SK-N-SH treated with all-trans-retinoic acid at 6 μM for 48 hours (cell line): ENCODE data around the gene HEATR1.

Experiments used
- ARNTL ChIP-seq: fragments of 450-650 bp; formaldehyde crosslinking; IDR thresholded peaks from 2 replicates; pipeline ENCODE4 v1.5.0; 2020; ENCODE audit warnings: low read depth, mild to moderate bottlenecking, moderate library complexity, borderline replicate concordance
- CREB5 ChIP-seq: fragments of 250-450 bp; sonication (Bioruptor Pico); IDR thresholded peaks from 2 replicates; pipeline ENCODE4 v1.5.1; 2020; ENCODE audit warnings: low read depth, mild to moderate bottlenecking, moderate library complexity
- RARB ChIP-seq: fragments of 250-450 bp; sonication (Bioruptor Pico); IDR thresholded peaks from 2 replicates; pipeline ENCODE4 v1.8.0; 2021; ENCODE audit warnings: mild to moderate bottlenecking, moderate library complexity
- TF ChIP-seq, protein P1 (sequence below): fragments of 250-450 bp; sonication (Bioruptor Pico); IDR thresholded peaks from 2 replicates; pipeline ENCODE4 v1.5.1; 2021; ENCODE audit warnings: mild to moderate bottlenecking, moderate library complexity

DNA sequence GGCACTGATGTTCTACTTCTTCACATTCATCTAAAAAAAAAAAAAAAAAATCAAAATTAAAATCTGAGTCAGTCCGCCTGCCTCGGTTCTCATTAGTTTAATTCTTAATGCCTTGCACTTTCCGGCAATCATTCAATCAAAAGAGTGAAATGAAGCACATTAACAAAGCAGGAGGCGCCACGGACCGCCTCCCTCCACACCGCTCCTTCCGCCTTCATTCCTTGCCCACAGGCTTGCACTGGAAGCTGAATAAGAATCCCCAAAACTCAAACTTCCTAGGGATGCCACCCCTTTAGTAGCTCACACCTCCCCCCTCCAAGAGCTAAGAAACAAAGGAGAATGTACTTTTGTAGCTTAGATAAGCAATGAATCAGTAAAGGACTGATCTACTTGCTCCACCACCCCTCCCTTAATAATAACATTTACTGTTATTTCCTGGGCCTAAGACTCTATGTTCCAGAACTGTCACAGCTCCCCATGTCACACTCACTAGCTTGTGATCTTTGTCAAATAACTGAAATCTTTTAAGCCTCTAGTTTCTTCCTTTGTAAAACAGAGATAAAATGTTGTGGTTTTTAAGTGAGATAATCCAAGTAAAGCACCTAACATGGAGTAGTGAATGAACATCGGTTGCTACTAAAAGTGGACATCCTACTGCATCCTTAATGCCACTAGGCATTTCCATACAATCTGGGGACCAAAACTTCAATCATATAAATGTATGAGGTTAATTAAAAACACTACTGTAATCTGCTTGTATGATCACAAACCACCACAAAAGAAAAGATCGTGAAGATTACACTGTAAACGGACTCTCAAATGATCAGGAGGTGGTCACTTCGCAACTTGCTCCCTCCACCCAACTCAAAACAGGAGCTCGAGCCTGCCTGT lies 53.1 kb downstream of the HEATR1 start:
- TF ChIP-seq, protein P1, sequence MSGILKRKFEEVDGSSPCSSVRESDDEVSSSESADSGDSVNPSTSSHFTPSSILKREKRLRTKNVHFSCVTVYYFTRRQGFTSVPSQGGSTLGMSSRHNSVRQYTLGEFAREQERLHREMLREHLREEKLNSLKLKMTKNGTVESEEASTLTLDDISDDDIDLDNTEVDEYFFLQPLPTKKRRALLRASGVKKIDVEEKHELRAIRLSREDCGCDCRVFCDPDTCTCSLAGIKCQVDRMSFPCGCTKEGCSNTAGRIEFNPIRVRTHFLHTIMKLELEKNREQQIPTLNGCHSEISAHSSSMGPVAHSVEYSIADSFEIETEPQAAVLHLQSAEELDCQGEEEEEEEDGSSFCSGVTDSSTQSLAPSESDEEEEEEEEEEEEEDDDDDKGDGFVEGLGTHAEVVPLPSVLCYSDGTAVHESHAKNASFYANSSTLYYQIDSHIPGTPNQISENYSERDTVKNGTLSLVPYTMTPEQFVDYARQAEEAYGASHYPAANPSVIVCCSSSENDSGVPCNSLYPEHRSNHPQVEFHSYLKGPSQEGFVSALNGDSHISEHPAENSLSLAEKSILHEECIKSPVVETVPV (CRISPR knock-in tag): no peak
- TF ChIP-seq CREB5 (CRISPR knock-in tag): no peak
- TF ChIP-seq ARNTL (CRISPR knock-in tag): no peak
- no peak for TF ChIP-seq RARB (CRISPR knock-in tag)
